Measurements from ENCODE around the gene S100PBP.

DNA sequence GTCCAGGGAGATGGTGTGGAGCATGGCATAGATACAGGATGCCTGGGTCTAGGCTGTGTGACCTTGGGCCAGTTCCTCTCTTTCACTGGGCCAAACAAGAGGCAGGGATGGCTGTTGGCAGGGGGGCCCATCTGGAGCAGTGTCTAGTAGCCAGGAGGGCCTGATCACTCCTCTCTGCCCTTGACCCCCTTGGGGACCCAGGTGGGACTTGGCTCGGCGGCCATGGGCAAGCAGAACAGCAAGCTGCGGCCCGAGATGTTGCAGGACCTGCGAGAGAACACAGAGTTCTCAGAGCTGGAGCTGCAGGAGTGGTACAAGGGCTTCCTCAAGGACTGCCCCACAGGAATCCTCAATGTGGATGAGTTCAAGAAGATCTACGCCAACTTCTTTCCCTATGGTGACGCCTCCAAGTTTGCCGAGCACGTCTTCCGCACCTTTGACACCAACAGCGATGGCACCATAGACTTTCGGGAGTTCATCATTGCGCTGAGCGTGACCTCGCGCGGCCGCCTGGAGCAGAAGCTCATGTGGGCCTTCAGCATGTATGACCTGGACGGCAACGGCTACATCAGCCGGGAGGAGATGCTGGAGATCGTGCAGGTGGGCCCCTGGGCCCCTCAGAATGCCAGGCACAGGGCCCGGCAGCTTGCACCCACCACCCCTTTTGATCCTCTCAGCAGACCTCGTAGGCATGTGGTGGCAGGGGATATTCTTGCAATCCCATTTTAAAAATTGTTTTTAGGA is 71.4 kb downstream of the S100PBP start:
- no peak for TF ChIP-seq POLR2A (IDR thresholded peaks at IDR 0.05)
- TF ChIP-seq, protein P1, sequence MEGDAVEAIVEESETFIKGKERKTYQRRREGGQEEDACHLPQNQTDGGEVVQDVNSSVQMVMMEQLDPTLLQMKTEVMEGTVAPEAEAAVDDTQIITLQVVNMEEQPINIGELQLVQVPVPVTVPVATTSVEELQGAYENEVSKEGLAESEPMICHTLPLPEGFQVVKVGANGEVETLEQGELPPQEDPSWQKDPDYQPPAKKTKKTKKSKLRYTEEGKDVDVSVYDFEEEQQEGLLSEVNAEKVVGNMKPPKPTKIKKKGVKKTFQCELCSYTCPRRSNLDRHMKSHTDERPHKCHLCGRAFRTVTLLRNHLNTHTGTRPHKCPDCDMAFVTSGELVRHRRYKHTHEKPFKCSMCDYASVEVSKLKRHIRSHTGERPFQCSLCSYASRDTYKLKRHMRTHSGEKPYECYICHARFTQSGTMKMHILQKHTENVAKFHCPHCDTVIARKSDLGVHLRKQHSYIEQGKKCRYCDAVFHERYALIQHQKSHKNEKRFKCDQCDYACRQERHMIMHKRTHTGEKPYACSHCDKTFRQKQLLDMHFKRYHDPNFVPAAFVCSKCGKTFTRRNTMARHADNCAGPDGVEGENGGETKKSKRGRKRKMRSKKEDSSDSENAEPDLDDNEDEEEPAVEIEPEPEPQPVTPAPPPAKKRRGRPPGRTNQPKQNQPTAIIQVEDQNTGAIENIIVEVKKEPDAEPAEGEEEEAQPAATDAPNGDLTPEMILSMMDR (IDR thresholded peaks at IDR 0.05), result no peak

Measured in testis (tissue), 2 donors.